DMS53 (cell line): ENCODE data around the gene NXPE3.
"Not testable (repeated sequence)": the region's sequence is repeated elsewhere in the genome, so short reads cannot be mapped to it uniquely, and the experiment has no call there.

Experiments
- DNase-seq: peaks from one replicate; lab custom pipeline; 2025; lab: John Stamatoyannopoulos, UW

Gene NXPE3

GRCh38 chr3:101779047-101779821, at the start of gene NXPE3:
NXPE3 (plus strand) TSS chr3:101779211; CDS start chr3:101785597, 6,386 bp downstream.
- peak; percentile 86 for DNase-seq

- no peak for DNase-seq
Measured at GRCh38 chr3:101729586-101729985, 49.4 kb upstream of the NXPE3 start.

GRCh38 chr3:101730839-101731238, 48.2 kb upstream of the NXPE3 start:
- no peak for DNase-seq

GRCh38 chr3:101732240-101732641, 46.8 kb upstream of the NXPE3 start:
- no peak for DNase-seq

GRCh38 chr3:101735833-101736232, 43.2 kb upstream of the NXPE3 start:
- DNase-seq: no peak

GRCh38 chr3:101741914-101742313, 37.1 kb upstream of the NXPE3 start:
- DNase-seq: not testable (repeated sequence)

- DNase-seq: no peak
Measured at GRCh38 chr3:101744811-101745210, 34.2 kb upstream of the NXPE3 start.

- not testable (repeated sequence) for DNase-seq
Measured at GRCh38 chr3:101745934-101746333, 33.1 kb upstream of the NXPE3 start.

GRCh38 chr3:101753386-101754113, 25.5 kb upstream of the NXPE3 start:
- DNase-seq: not testable (repeated sequence)

GRCh38 chr3:101758224-101758623, 20.8 kb upstream of the NXPE3 start:
- DNase-seq: no peak

GRCh38 chr3:101762041-101762646, 16.9 kb upstream of the NXPE3 start:
- DNase-seq: no peak

- not testable (repeated sequence) for DNase-seq
Measured at GRCh38 chr3:101777745-101778281, 1.2 kb upstream of the NXPE3 start.

GRCh38 chr3:101778385-101779046, 495 bp upstream of the NXPE3 start:
- DNase-seq: peak; percentile 14

- DNase-seq: no peak
Measured at GRCh38 chr3:101779822-101780381, 891 bp downstream of the NXPE3 start.

- peak; percentile 56 for DNase-seq
Measured at GRCh38 chr3:101780661-101781060, 1.6 kb downstream of the NXPE3 start.

- no peak for DNase-seq
Measured at GRCh38 chr3:101781166-101781565, 2.2 kb downstream of the NXPE3 start.

- DNase-seq: no peak
Measured at GRCh38 chr3:101784855-101785613, 6.0 kb downstream of the NXPE3 start.

- DNase-seq: no peak
Measured at GRCh38 chr3:101791778-101792177, 12.8 kb downstream of the NXPE3 start.

GRCh38 chr3:101796077-101796680, 17.2 kb downstream of the NXPE3 start:
- no peak for DNase-seq

GRCh38 chr3:101801174-101801573, 22.2 kb downstream of the NXPE3 start:
- DNase-seq: no peak
